Measurements from ENCODE around the gene ZNF135. TPM values are rescaled to one million over a fixed set of nuclear protein-coding genes. Genes with fewer than 3 reads are reported as not detected.

Gene ZNF135
- total and polyA plus RNA-seq, 2 donors (not counting 3 experiments of a cell fraction or from before 2014, with no cell fraction given) = 1.2 to 1.5 TPM

DNA sequence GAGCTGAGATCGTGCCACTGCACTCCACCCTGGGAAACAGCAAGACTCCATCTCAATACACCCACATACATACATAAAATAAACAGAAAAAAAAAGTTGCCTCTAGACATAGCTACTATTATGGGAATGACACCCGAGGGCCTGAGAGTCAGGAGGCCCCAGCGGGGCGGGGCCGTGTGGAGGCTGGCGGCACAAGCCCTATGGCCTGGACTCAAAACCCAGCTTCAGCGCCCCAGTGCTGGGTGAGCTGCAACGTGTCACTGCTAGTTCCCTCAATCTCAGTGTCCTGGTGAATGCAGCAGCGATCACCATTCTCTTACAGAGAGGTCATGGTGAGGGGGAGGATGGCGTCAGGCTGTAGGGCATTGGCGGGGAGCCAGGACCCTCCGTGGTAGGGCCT, 34.4 kb upstream of the ZNF135 start:
- no peaks in the 10 kb centered on the region for H3K27me3 ChIP-seq (ENCODE audit: control insufficient read depth in 2 of 2, insufficient read depth in 2 of 2, low read length in 2 of 2)
- DNase-seq (ENCODE audit: low read depth, low spot score) (no peak), FAIRE-seq (no peak)
- peaks cover 3% of the 10 kb centered on the region for H3K9me3 ChIP-seq (replicated peaks; ENCODE audit: control insufficient read depth, insufficient read depth, low read length)
- dilution Hi-C loops (cut with MboI; ENCODE audit: extremely low pct_ligation_motif_present, low sequenced_read_pairs) = no loop called here
- H3K4me2 ChIP-seq (ENCODE audit: insufficient read depth, low read length) = no peak overlapping the region
- H4K20me1 ChIP-seq (replicated peaks; ENCODE audit: control insufficient read depth, extremely low read depth, insufficient read depth, low read length) = no peaks in the 10 kb centered on the region
- no peaks in the 10 kb centered on the region for H3K4me1 ChIP-seq (ENCODE audit: control insufficient read depth, extremely low read depth, insufficient read depth, low read length)
- H3K9me1 ChIP-seq (replicated peaks; ENCODE audit: control insufficient read depth, extremely low read depth, insufficient read depth, low read length) = no peaks in the 10 kb centered on the region
- POLR2A ChIA-PET = no interaction called here
- no TSS peak for BruUV-seq (replicated peaks)
- no peak overlapping the region for H3K4me3 ChIP-seq (replicated peaks in 1 of 3; ENCODE audit: insufficient read depth in 1 of 3, low read depth in 1 of 3, low read length in 3 of 3)
- TF ChIP-seq POLR2AphosphoS5 (IDR thresholded peaks at IDR 0.05; ENCODE audit: insufficient read depth, low read depth, low read length) (no peak), FOS (IDR thresholded peaks at IDR 0.05; ENCODE audit: borderline replicate concordance, insufficient read depth, low read length) (no peak), GATA2 (IDR thresholded peaks at IDR 0.05; ENCODE audit: insufficient read depth, insufficient read length, low read depth, low read length) (no peak), POLR2A (IDR thresholded peaks at IDR 0.05; ENCODE audit: low read depth, low read length) (no peak), JUN (IDR thresholded peaks at IDR 0.05; ENCODE audit: borderline replicate concordance, insufficient read depth, insufficient read length, low read depth) (no peak), EZH2 (IDR thresholded peaks at IDR 0.05; ENCODE audit: borderline replicate concordance, low read depth, low read length, severe bottlenecking) (no peak), MYC (IDR thresholded peaks at IDR 0.05; ENCODE audit: low read depth, low read length) (no peak)
- TF ChIP-seq, protein P1, sequence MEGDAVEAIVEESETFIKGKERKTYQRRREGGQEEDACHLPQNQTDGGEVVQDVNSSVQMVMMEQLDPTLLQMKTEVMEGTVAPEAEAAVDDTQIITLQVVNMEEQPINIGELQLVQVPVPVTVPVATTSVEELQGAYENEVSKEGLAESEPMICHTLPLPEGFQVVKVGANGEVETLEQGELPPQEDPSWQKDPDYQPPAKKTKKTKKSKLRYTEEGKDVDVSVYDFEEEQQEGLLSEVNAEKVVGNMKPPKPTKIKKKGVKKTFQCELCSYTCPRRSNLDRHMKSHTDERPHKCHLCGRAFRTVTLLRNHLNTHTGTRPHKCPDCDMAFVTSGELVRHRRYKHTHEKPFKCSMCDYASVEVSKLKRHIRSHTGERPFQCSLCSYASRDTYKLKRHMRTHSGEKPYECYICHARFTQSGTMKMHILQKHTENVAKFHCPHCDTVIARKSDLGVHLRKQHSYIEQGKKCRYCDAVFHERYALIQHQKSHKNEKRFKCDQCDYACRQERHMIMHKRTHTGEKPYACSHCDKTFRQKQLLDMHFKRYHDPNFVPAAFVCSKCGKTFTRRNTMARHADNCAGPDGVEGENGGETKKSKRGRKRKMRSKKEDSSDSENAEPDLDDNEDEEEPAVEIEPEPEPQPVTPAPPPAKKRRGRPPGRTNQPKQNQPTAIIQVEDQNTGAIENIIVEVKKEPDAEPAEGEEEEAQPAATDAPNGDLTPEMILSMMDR (IDR thresholded peaks at IDR 0.05; ENCODE audit: extremely low read depth in 1 of 2, insufficient read depth in 1 of 2, low read depth in 1 of 2, low read length in 2 of 2) = no peak
- TF ChIP-seq, protein P2, sequence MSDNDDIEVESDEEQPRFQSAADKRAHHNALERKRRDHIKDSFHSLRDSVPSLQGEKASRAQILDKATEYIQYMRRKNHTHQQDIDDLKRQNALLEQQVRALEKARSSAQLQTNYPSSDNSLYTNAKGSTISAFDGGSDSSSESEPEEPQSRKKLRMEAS (IDR thresholded peaks at IDR 0.05; ENCODE audit: insufficient read depth, insufficient read length) = no peak
- H2AFZ ChIP-seq (ENCODE audit: low read depth, low read length) = no peak overlapping the region
- no peak overlapping the region for H3K27ac ChIP-seq (ENCODE audit: insufficient read depth, low read depth, low read length)
- H3K9ac ChIP-seq (replicated peaks; ENCODE audit: extremely low read depth, insufficient read depth, low read length) = no peak overlapping the region
- CTCF ChIA-PET = no interaction called here
- H3K36me3 ChIP-seq (ENCODE audit: control insufficient read depth in 2 of 2, extremely low read depth in 1 of 2, insufficient read depth in 2 of 2, low read length in 2 of 2) = no peaks in the 10 kb centered on the region
- intact Hi-C loops (cut with micrococcal nuclease) = no loop called here
- no peaks in the 10 kb centered on the region for H3K79me2 ChIP-seq (ENCODE audit: control insufficient read depth, insufficient read depth, low read length)
